RKO (cell line): ENCODE results near the gene TP53I13.

Source experiments
- DNase-seq: peaks from one replicate; pipeline ENCODE4 v3.0.0-alpha.2; 2016; ENCODE audit warnings: low spot score

Gene TP53I13

DNA sequence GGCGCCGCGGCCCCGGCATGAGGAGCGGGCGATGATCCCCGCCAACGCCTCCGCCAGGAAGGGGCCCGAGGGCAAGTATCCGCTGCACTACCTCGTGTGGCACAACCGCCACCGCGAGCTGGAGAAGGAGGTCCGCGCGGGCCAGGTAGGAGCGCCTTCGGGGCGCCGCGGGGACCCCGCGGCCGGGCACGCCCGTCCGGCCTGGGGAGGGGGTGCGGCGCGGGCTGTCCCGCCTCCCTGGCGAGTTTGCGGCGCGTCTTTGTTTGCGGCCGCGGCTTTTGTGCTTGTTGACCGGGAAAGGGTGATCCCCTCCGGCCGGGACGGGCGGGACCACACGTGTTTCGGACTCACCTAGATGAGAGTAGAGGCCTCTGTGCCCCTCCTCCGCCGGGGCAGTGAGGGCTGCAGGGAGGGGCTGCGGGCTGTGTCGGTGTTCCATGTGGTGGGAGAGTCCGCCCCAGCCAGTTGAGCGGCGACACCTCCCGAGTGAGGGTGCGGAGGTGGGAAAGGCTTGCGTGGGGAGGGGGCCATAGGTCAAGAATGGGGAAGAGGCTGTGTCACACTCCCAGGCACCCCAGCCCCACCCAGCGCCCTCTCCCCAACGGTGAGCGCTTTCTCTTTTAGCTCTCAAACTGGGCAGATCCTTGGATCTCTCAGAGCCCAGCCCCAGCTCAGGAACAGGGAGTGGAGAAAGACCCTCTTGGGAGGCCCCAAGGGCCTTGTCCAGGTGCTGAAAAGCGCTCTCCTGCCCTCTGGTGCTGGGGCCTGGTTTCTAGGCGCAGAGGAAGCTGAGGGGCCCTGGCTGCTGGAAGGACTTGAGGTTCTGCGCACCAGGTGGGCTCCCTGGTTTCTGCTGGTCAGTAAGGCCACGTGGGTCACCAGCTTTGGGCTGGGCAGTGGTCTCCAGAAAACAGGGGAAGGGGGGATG, 25.4 kb downstream of the TP53I13 start:
- DNase-seq, result peak; percentile 64

GRCh38 chr17:29594519-29595090, 26.1 kb downstream of the TP53I13 start:
- no peak for DNase-seq

- no peak for DNase-seq
Observed at GRCh38 chr17:29595107-29595942, 26.8 kb downstream of the TP53I13 start.

- no peak for DNase-seq
Observed at GRCh38 chr17:29595943-29596774, 27.7 kb downstream of the TP53I13 start.

DNA sequence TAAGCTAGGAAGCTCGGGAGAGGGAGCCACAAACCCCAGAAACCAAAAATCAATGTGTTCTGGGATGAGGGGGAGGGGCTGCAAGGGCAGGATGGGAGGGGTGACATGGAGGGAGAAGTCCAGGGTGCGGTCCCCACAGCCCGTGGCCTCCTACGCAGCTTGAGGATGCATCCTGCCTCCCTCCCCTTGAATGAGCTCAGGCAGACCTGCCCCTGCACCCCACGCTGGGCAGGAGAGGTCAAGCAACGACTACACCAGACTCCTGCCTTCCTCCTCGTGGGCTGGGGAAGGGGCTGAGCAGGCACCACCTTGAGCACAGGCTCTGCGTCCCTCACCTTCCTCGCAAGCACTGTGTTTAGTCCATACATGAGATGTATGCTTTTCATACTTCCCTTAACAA, 28.3 kb downstream of the TP53I13 start:
- no peak for DNase-seq

- no peak for DNase-seq
Observed at GRCh38 chr17:29597361-29598172, 29.1 kb downstream of the TP53I13 start.

- DNase-seq, result no peak
Observed at GRCh38 chr17:29603109-29603674, 34.7 kb downstream of the TP53I13 start.

- DNase-seq, result no peak
Observed at GRCh38 chr17:29607557-29608195, 39.2 kb downstream of the TP53I13 start.

GRCh38 chr17:29608986-29609385, 40.5 kb downstream of the TP53I13 start:
- DNase-seq, result no peak

DNA sequence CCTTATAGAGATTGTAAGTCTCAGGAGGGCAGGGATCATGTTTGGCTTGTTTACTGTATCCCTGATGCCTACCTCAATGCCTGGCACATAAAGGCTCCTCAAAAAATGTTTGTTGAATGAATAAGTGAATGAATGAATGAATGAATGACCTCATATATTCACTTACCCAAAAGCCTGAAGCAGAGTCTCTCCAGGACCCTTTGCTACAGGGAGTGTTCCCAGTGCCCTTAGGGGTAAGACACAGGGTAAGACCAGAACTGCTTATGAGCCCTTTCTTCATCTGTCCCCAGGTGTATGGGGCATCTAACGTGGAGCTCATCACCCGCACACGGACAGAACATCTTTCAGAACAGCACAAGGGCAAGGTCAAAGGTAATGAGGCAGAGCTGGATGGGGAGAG, 41.9 kb downstream of the TP53I13 start:
- DNase-seq, result no peak

DNA sequence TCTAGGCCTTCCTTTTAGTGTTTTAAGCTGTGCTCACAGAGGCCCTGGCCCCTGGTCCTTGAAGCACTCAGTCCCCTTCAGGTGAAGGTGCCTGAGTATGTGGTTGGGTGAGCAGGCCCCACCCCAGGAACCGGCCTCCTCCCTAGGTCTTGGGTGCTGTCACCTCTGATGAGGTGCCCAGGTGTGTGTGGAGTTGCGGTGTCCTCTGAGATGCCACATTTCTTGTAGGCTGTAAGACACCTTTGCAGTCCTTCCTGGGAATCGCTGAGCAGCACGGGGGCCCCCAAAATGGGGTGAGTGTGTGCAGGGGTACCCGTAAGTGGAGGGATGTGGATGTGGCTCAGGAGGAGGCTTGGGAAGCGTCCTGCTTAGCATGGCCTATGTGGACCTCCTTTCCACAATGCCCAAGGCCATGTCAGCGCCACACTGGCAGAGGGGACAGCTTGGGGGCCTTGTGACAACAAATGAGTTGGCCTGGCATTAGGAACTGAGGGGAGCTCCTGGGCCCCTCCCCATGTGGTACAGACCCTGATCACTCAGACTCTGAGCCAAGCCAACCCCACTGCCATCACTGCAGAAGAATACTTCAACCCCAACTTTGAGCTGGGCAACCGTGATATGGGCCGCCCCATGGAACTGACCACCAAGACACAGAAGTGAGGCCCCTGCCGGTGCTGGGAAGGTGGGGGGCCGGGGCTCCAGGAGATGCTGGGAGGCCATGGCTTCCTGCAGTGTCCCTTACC, 43.0 kb downstream of the TP53I13 start:
- DNase-seq, result no peak

GRCh38 chr17:29612094-29612403, 43.5 kb downstream of the TP53I13 start:
- no peak for DNase-seq

- DNase-seq, result no peak
Observed at GRCh38 chr17:29612404-29613280, 44.1 kb downstream of the TP53I13 start.

DNA sequence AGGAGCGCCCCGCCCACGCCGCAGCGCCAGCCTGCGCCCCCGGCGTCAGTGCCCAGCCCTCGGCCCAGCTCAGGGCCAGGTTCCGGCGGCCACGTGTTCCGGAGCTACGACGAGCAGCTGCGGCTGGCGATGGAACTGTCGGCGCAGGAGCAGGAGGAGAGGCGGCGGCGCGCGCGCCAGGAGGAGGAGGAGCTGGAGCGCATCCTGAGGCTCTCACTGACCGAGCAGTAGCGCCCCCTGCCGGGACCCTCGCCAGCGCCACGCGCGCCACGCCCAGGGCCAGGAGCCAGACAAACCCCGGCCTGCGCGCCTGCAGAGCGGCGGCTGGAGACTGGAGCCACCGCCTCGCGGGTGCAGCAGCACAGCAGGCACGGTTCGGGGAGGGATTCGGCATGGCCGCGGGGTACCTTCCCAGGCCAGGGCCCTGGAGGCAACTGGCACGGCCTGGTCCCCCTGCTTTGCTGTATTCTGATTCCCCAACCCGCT, 44.9 kb downstream of the TP53I13 start:
- DNase-seq, result no peak

- no peak for DNase-seq
Observed at GRCh38 chr17:29613856-29614255, 45.4 kb downstream of the TP53I13 start.

DNA sequence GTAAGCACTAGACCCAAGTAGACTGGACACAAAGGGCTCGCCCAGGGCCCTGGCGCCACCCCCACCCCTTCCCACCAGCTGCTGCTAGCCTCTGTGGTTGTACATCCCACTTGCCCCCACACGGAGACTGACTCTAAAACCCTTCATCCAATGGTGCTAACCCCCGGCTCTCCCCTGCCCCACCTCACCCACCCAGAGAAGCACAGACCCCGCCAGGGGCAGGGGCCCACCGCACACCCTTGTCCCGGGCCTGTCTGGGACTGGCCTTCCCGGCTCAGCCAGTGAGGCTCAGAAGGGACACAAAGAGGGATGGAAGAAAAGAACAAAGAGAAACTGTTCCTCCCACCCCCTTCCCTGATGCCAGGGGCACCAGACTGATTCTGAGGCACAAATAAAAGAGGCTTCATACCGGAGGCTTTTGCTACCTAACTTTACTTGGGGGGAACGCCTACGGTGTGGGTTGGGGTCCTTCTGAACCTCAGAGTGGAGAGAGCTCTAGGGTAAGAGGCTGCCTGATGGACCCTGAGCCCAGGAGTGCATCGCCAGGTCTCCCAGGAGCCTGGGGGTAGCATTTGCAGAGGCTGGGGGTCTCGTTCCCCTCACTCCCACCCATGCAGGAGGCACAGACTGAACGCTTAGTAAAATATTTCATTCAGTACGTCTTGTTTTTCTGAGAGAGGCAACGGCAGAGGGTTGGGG, 46.0 kb downstream of the TP53I13 start:
- DNase-seq, result no peak

GRCh38 chr17:29615048-29615385, 46.5 kb downstream of the TP53I13 start:
- DNase-seq, result no peak
